ENCODE results near the gene NAALADL2. TPM values are rescaled to one million over a fixed set of nuclear protein-coding genes. Genes with fewer than 3 reads are reported as not detected.
A peak's percentile ranks its signal among the peaks of the same experiment; 100 is the strongest.

The NAALADL2 gene
- total and polyA plus RNA-seq, 4 donors, result 0.28 to 4.6 (median 3.1) TPM

DNA sequence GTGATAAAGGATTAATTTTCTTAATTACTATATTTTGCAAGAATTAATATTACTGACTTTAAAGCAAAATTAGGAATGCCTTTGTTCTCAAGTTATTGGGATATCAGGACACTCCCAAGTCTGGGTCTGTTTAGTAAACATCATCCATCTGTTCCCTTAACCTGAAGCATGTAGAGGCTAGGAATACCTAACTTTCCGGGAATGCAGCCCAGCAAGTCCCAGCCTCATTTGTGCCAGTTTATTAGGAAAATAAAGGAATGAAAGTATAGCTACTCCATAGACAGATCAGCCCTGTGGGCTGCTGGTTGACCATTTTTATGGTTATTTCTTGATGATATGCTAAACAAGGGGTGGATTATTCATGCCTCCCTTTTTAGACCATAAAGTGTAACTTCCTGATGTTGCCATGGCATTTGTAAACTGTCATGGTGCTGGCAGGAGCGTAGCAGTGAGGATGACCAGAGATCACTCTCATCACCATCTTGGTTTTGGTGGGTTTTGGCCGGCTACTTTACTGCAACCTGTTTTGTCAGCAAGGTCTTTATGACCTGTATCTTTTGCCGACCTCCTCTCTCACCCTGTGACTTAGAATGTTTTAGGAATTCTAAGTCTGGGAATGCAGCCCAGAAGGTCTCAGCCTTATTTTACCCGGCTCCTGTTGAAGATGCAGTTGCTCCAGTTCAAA lies 540.2 kb downstream of the NAALADL2 start:
- Histone ChIP-seq H3K27me3 (ENCODE audit: control insufficient read depth in 4 of 4, insufficient read depth in 4 of 4, low read length in 3 of 4) (no peaks in the 10 kb centered on the region), H3K27ac (ENCODE audit: low read depth in 1 of 2, low read length in 2 of 2) (no peak overlapping the region), H3K9ac (ENCODE audit: low read depth in 1 of 2, low read length in 2 of 2) (no peak overlapping the region), H3K4me1 (ENCODE audit: control insufficient read depth in 4 of 4, insufficient read depth in 4 of 4, low read length in 3 of 4) (peaks cover 0 to 5% (median 2%) of the 10 kb centered on the region in 4 donors), H3K36me3 (ENCODE audit: control insufficient read depth in 4 of 4, insufficient read depth in 3 of 4, low read depth in 1 of 4, low read length in 3 of 4) (no peaks in the 10 kb centered on the region), H3K4me3 (ENCODE audit: low read depth in 1 of 3, low read length in 3 of 3) (no peak overlapping the region), H3K9me3 (ENCODE audit: control insufficient read depth in 4 of 4, low read length in 3 of 4) (no peaks in the 10 kb centered on the region)
- TF ChIP-seq JUND (IDR thresholded peaks at IDR 0.05), result no peak
- TF ChIP-seq GABPA (IDR thresholded peaks at IDR 0.05 in 1 of 2, conservative IDR thresholded peaks at IDR 0.05 in 1 of 2), result no peak
- TF ChIP-seq, protein P1, sequence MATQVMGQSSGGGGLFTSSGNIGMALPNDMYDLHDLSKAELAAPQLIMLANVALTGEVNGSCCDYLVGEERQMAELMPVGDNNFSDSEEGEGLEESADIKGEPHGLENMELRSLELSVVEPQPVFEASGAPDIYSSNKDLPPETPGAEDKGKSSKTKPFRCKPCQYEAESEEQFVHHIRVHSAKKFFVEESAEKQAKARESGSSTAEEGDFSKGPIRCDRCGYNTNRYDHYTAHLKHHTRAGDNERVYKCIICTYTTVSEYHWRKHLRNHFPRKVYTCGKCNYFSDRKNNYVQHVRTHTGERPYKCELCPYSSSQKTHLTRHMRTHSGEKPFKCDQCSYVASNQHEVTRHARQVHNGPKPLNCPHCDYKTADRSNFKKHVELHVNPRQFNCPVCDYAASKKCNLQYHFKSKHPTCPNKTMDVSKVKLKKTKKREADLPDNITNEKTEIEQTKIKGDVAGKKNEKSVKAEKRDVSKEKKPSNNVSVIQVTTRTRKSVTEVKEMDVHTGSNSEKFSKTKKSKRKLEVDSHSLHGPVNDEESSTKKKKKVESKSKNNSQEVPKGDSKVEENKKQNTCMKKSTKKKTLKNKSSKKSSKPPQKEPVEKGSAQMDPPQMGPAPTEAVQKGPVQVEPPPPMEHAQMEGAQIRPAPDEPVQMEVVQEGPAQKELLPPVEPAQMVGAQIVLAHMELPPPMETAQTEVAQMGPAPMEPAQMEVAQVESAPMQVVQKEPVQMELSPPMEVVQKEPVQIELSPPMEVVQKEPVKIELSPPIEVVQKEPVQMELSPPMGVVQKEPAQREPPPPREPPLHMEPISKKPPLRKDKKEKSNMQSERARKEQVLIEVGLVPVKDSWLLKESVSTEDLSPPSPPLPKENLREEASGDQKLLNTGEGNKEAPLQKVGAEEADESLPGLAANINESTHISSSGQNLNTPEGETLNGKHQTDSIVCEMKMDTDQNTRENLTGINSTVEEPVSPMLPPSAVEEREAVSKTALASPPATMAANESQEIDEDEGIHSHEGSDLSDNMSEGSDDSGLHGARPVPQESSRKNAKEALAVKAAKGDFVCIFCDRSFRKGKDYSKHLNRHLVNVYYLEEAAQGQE (IDR thresholded peaks at IDR 0.05), result no peak
- no peak for TF ChIP-seq HNF4G (IDR thresholded peaks at IDR 0.05)
- TF ChIP-seq SP1 (IDR thresholded peaks at IDR 0.05), result no peak
- TF ChIP-seq EGR1 (IDR thresholded peaks at IDR 0.05; ENCODE audit: low read depth in 2 of 2), result no peak
- TF ChIP-seq NR2F2 (IDR thresholded peaks at IDR 0.05), result no peak
- no peak for TF ChIP-seq HNF4A (conservative IDR thresholded peaks at IDR 0.05)
- TF ChIP-seq RAD21 (IDR thresholded peaks at IDR 0.05), result no peak
- TF ChIP-seq, protein P2, sequence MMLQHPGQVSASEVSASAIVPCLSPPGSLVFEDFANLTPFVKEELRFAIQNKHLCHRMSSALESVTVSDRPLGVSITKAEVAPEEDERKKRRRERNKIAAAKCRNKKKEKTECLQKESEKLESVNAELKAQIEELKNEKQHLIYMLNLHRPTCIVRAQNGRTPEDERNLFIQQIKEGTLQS (IDR thresholded peaks at IDR 0.05), result no peak
- no peak for DNase-seq (ENCODE audit: low spot score)
- 90% methylated on average over 5 of the region's 5 CpGs for WGBS

DNA sequence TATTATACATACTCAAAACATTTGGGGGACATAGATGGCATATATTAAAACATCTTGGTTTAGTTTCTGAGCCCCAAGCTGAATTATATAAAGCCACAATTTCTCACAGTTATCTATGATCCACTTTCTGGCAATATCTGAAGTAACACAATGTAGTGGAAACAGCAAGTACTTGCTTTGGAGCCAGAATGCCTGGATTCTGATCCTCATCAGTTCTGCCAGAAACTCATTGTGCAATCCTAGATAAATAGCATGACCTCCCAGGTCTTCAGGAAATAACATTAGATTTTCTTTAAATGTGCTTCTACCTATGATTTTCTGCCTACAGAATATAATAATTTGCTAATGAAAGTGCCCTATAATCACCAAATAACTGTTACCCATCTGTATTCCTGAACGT lies 544.9 kb downstream of the NAALADL2 start:
- Histone ChIP-seq H3K4me3 (ENCODE audit: low read depth in 1 of 3, low read length in 3 of 3) (no peak overlapping the region), H3K27ac (ENCODE audit: low read depth in 1 of 2, low read length in 2 of 2) (peak overlapping the region in 1 of 2 donors; percentile 35), H3K36me3 (ENCODE audit: control insufficient read depth in 4 of 4, insufficient read depth in 3 of 4, low read depth in 1 of 4, low read length in 3 of 4) (no peaks in the 10 kb centered on the region), H3K4me1 (ENCODE audit: control insufficient read depth in 4 of 4, insufficient read depth in 4 of 4, low read length in 3 of 4) (peaks cover 0 to 8% (median 3%) of the 10 kb centered on the region in 4 donors), H3K9ac (ENCODE audit: low read depth in 1 of 2, low read length in 2 of 2) (no peak overlapping the region), H3K9me3 (ENCODE audit: control insufficient read depth in 4 of 4, low read length in 3 of 4) (no peaks in the 10 kb centered on the region), H3K27me3 (ENCODE audit: control insufficient read depth in 4 of 4, insufficient read depth in 4 of 4, low read length in 3 of 4) (no peaks in the 10 kb centered on the region)
- 78% methylated on average over 1 of the region's 1 CpG for WGBS
- no peak for DNase-seq (ENCODE audit: low spot score)
- peak; percentile 37 to 62 for TF ChIP-seq RXRA (IDR thresholded peaks at IDR 0.05)
- TF ChIP-seq NR2F2 (IDR thresholded peaks at IDR 0.05), result no peak
- TF ChIP-seq JUND (IDR thresholded peaks at IDR 0.05), result peak; percentile 16 to 60
- TF ChIP-seq, protein P3, sequence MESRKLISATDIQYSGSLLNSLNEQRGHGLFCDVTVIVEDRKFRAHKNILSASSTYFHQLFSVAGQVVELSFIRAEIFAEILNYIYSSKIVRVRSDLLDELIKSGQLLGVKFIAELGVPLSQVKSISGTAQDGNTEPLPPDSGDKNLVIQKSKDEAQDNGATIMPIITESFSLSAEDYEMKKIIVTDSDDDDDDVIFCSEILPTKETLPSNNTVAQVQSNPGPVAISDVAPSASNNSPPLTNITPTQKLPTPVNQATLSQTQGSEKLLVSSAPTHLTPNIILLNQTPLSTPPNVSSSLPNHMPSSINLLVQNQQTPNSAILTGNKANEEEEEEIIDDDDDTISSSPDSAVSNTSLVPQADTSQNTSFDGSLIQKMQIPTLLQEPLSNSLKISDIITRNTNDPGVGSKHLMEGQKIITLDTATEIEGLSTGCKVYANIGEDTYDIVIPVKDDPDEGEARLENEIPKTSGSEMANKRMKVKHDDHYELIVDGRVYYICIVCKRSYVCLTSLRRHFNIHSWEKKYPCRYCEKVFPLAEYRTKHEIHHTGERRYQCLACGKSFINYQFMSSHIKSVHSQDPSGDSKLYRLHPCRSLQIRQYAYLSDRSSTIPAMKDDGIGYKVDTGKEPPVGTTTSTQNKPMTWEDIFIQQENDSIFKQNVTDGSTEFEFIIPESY (IDR thresholded peaks at IDR 0.05), result peak; percentile 45
- TF ChIP-seq, protein P2 (IDR thresholded peaks at IDR 0.05), result no peak
- TF ChIP-seq YY1 (IDR thresholded peaks at IDR 0.05), result peak; percentile 32
- TF ChIP-seq FOXA1 (IDR thresholded peaks at IDR 0.05), result peak; percentile 56
- TF ChIP-seq RAD21 (IDR thresholded peaks at IDR 0.05), result peak; percentile 54 to 64
- TF ChIP-seq GABPA (IDR thresholded peaks at IDR 0.05 in 1 of 2, conservative IDR thresholded peaks at IDR 0.05 in 1 of 2), result peak in 1 of 2 donors; percentile 24
- TF ChIP-seq, protein P4, sequence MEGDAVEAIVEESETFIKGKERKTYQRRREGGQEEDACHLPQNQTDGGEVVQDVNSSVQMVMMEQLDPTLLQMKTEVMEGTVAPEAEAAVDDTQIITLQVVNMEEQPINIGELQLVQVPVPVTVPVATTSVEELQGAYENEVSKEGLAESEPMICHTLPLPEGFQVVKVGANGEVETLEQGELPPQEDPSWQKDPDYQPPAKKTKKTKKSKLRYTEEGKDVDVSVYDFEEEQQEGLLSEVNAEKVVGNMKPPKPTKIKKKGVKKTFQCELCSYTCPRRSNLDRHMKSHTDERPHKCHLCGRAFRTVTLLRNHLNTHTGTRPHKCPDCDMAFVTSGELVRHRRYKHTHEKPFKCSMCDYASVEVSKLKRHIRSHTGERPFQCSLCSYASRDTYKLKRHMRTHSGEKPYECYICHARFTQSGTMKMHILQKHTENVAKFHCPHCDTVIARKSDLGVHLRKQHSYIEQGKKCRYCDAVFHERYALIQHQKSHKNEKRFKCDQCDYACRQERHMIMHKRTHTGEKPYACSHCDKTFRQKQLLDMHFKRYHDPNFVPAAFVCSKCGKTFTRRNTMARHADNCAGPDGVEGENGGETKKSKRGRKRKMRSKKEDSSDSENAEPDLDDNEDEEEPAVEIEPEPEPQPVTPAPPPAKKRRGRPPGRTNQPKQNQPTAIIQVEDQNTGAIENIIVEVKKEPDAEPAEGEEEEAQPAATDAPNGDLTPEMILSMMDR (IDR thresholded peaks at IDR 0.05; ENCODE audit: low read depth, low read length, missing input control), result no peak
- TF ChIP-seq, protein P1 (IDR thresholded peaks at IDR 0.05), result no peak
- TF ChIP-seq EGR1 (IDR thresholded peaks at IDR 0.05; ENCODE audit: low read depth in 2 of 2), result peak in 1 of 2 donors; percentile 36
- TF ChIP-seq HNF4G (IDR thresholded peaks at IDR 0.05), result peak; percentile 15
- TF ChIP-seq HNF4A (conservative IDR thresholded peaks at IDR 0.05), result peak; percentile 59 to 76
- TF ChIP-seq SP1 (IDR thresholded peaks at IDR 0.05), result peak; percentile 28
- TF ChIP-seq, protein P5, sequence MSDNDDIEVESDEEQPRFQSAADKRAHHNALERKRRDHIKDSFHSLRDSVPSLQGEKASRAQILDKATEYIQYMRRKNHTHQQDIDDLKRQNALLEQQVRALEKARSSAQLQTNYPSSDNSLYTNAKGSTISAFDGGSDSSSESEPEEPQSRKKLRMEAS (IDR thresholded peaks at IDR 0.05), result peak; percentile 40
- TF ChIP-seq FOXA2 (IDR thresholded peaks at IDR 0.05), result peak; percentile 69

All from liver (tissue), 9 donors.